B cell (primary cell): Measurements from ENCODE around the gene UBE2E3. TPM values are rescaled to one million over a fixed set of nuclear protein-coding genes. Genes with fewer than 3 reads are reported as not detected.

Experiments
- ATAC-seq: fragments of 200-7000 bp; cut with Tn5 transposase; one replicate; pipeline ENCODE4 v1.10.0; 2021; ENCODE audit warnings: low read depth, mild to moderate bottlenecking, moderate number of reproducible peaks, moderate library complexity
- CTCF ChIA-PET: fragments of 350-600 bp; sonication (Branson Sonifier 250); formaldehyde crosslinking; loops from one replicate; lab custom pipeline; 2021; ENCODE audit warnings: antibody characterized with exemption, inconsistent platforms; lab: Charles Lee
- POLR2A ChIA-PET: fragments of 350-600 bp; sonication (Branson Sonifier 250); formaldehyde crosslinking; loops from one replicate; lab custom pipeline; 2021; ENCODE audit warnings: antibody characterized with exemption; lab: Charles Lee
- DNase-seq: peaks from one replicate; pipeline ENCODE4 v3.0.0; 2013
- H2AFZ ChIP-seq: 2 replicates; pipeline ENCODE4 v1.6.1; 2012; ENCODE audit warnings: mild to moderate bottlenecking, low read depth, low read length; ENCODE audit not compliant: insufficient read depth, poor library complexity, severe bottlenecking
- H3K27ac ChIP-seq, 2 donors: 1 replicate in 1 of 2; 2 replicates in 1 of 2; pipeline ENCODE4 v1.5.1; 2012 to 2013; ENCODE audit warnings: low read length in 2 of 2, mild to moderate bottlenecking in 2 of 2, moderate library complexity in 1 of 2
- H3K27me3 ChIP-seq, 4 experiments: fragments of 200-600 bp in 1 of 4; sonication (generic) in 1 of 4; replicated peaks in 1 of 4; 1 replicate in 2 of 4; 2 replicates in 2 of 4; pipeline versions ENCODE4 v1.6.1 to v1.7.0; 2013 to 2016; ENCODE audit warnings: low read length in 3 of 4, mild to moderate bottlenecking in 2 of 4, mixed read lengths in 1 of 4, moderate library complexity in 1 of 4; ENCODE audit not compliant: insufficient read depth in 4 of 4, control insufficient read depth in 3 of 4; ENCODE audit errors: control extremely low read depth in 1 of 4
- H3K36me3 ChIP-seq, 2 experiments: replicated peaks in 1 of 2; 1 replicate in 1 of 2; 2 replicates in 1 of 2; pipeline versions ENCODE4 v1.6.1 to v1.7.1; 2013; ENCODE audit warnings: low read length in 1 of 2; ENCODE audit not compliant: insufficient read depth in 2 of 2, control insufficient read depth in 1 of 2; ENCODE audit errors: control extremely low read depth in 1 of 2, extremely low read depth in 1 of 2
- H3K4me1 ChIP-seq, 2 donors: fragments of 200-600 bp in 1 of 2; sonication (generic) in 1 of 2; 1 replicate in 1 of 2; 2 replicates in 1 of 2; pipeline versions ENCODE4 v1.5.1 to v1.6.1; 2013 to 2017; ENCODE audit warnings: low read length in 2 of 2; ENCODE audit not compliant: control insufficient read depth in 2 of 2, insufficient read depth in 2 of 2
- H3K4me2 ChIP-seq: replicated peaks from 2 replicates; pipeline ENCODE3; 2012; ENCODE audit warnings: mild to moderate bottlenecking, low read depth, low read length; ENCODE audit not compliant: poor library complexity, severe bottlenecking
- H3K4me3 ChIP-seq, 5 experiments: fragments of 200-600 bp in 1 of 5; sonication (generic) in 1 of 5; 1 replicate in 3 of 5; 2 replicates in 2 of 5; pipeline versions ENCODE4 v1.5.1 to v1.7.0; 2011 to 2016; ENCODE audit warnings: low read length in 4 of 5, mild to moderate bottlenecking in 4 of 5, low read depth in 2 of 5, control low read depth in 1 of 5, moderate library complexity in 1 of 5; ENCODE audit not compliant: insufficient read depth in 1 of 5; ENCODE audit errors: control extremely low read depth in 1 of 5, extremely low read depth in 1 of 5
- H3K79me2 ChIP-seq: fragments of 200-600 bp; sonication (generic); one replicate; pipeline ENCODE4 v1.6.0; 2016; ENCODE audit warnings: low read length; ENCODE audit not compliant: control insufficient read depth, insufficient read depth
- H3K9ac ChIP-seq: fragments of 200-600 bp; sonication (generic); 2 replicates; pipeline ENCODE4 v1.6.1; 2017; ENCODE audit warnings: mild to moderate bottlenecking, low read length, moderate library complexity
- H3K9me3 ChIP-seq, 3 donors: one replicate each; pipeline versions ENCODE4 v1.6.1 to v1.7.1; 2013; ENCODE audit warnings: low read length in 2 of 3; ENCODE audit not compliant: control insufficient read depth in 2 of 3, insufficient read depth in 1 of 3; ENCODE audit errors: control extremely low read depth in 1 of 3
- H4K20me1 ChIP-seq: 2 replicates; pipeline ENCODE4 v1.6.0; 2012; ENCODE audit warnings: mild to moderate bottlenecking, low read length; ENCODE audit not compliant: insufficient read depth, control insufficient read depth, poor library complexity, severe bottlenecking
- H3K27ac Mint-ChIP-seq: one replicate; pipeline ENCODE4 v1.8.0; 2021; ENCODE audit warnings: mixed read lengths
- H3K27me3 Mint-ChIP-seq: one replicate; pipeline ENCODE4 v1.8.0; 2021; ENCODE audit warnings: mixed read lengths
- H3K4me1 Mint-ChIP-seq: one replicate; pipeline ENCODE4 v1.8.0; 2021; ENCODE audit warnings: mixed read lengths
- H3K4me3 Mint-ChIP-seq: one replicate; pipeline ENCODE4 v1.8.0; 2021; ENCODE audit warnings: mixed read lengths
- H3K9me3 Mint-ChIP-seq: one replicate; pipeline ENCODE4 v1.8.0; 2022; ENCODE audit warnings: mixed read lengths; ENCODE audit not compliant: insufficient read depth
- CTCF ChIP-seq: fragments of 200-600 bp; IDR thresholded peaks from one replicate; pipeline ENCODE4 v1.8.0; 2022; ENCODE audit warnings: antibody characterized with exemption, mild to moderate bottlenecking
- EZH2 ChIP-seq: IDR thresholded peaks from 2 replicates; pipeline ENCODE4 v1.6.1; 2012; ENCODE audit warnings: borderline replicate concordance, low read depth, mild to moderate bottlenecking, moderate library complexity, low read length; ENCODE audit not compliant: insufficient read depth, poor library complexity, severe bottlenecking
- WGBS: methylation state at CpG from one replicate; pipeline ENCODE4 v1.1.5; 2013; ENCODE audit warnings: missing lambda C conversion rate; ENCODE audit not compliant: insufficient coverage; 5-methylcytosine and 5-hydroxymethylcytosine counted together
- intact Hi-C: fragments of 100-400 bp; cut with micrococcal nuclease; formaldehyde crosslinking; loops from one replicate; pipeline ENCODE4 v1.10.0; 2022
- polyA minus RNA-seq: library from RNA; depleted of rRNA, polyadenylated mRNA; stranded (reverse); fragments of >200 nt; gene quantifications from 2 replicates; pipeline ENCODE4 v1.2.3, GENCODE V29; 2012
- polyA plus RNA-seq: library from polyadenylated mRNA; depleted of rRNA; stranded (reverse); fragments of >200 nt; gene quantifications from 2 replicates; pipeline ENCODE4 v1.2.3, GENCODE V29; 2012
- total RNA-seq, 2 donors: library from RNA; stranded (reverse); fragments of 120-200 nt in 1 of 2; gene quantifications; 1 replicate in 1 of 2; 2 replicates in 1 of 2; pipeline versions ENCODE4 v1.2.3 to v1.2.4, GENCODE V29; 2013 to 2022

Gene UBE2E3
- total RNA-seq (27.5 and 31.6 TPM in 2 replicates), polyA plus RNA-seq (19.4 and 26.7 TPM in 2 replicates), polyA minus RNA-seq (16.9 and 25.8 TPM in 2 replicates)
- total RNA-seq (2013) = 23.8 TPM

- Mint-ChIP-seq H3K9me3 (no peaks in the 10 kb centered on the region), H3K27me3 (no peaks in the 10 kb centered on the region), H3K27ac (peak within 1 kb of the TSS; percentile 94), H3K4me3 (peak within 1 kb of the TSS; percentile 96), H3K4me1 (peaks cover 33% of the 10 kb centered on the region)
- Histone ChIP-seq H3K4me1 (peaks cover 24 to 25% of the 10 kb centered on the region in 2 donors), H3K4me2 (peak within 1 kb of the TSS; percentile 93), H3K36me3 (no peaks in the 10 kb centered on the region), H4K20me1 (no peaks in the 10 kb centered on the region), H3K9ac (peak within 1 kb of the TSS; percentile 79), H2AFZ (peak within 1 kb of the TSS; percentile 84), H3K79me2 (peaks cover 7% of the 10 kb centered on the region), H3K27me3 (no peaks in the 10 kb centered on the region), H3K4me3 (peak within 1 kb of the TSS; percentile 62 to 88 (median 68)), H3K9me3 (no peaks in the 10 kb centered on the region), H3K27ac (peak within 1 kb of the TSS; percentile 4 to 64)
- intact Hi-C loops = loop anchor here (1.0 to 2.0 kb wide), 3 partner anchors 324 to 973 kb away; partner anchors contain the start of genes CWC22 and ITGA4
- ChIA-PET CTCF (interaction anchor here (0.6 to 3.8 kb wide), 14 partner anchors 9 to 977 kb away, joined by 3 to 11 read pairs (median 3); no protein-coding TSS in a partner anchor), POLR2A (interaction anchor here (0.7 kb wide), 3 partner anchors 390 to 706 kb away, joined by 3 to 4 read pairs (median 4); no protein-coding TSS in a partner anchor)
- DNase-seq (peak; percentile 91), ATAC-seq (peak; percentile 76)
- 0% methylated on average over 99 of the region's 106 CpGs for WGBS
- TF ChIP-seq CTCF = peak; percentile 63
- no peak for TF ChIP-seq EZH2
Measured at GRCh38 chr2:180980106-180980942, at the start of gene UBE2E3. Gene UBE2E3 (plus strand): TSS chr2:180980605. CDS start chr2:180982043, 1,438 bp downstream.

GRCh38 chr2:180931841-180932240, 48.6 kb upstream of the UBE2E3 start:
- intact Hi-C loops = no loop called here
- DNase-seq = no peak
- POLR2A ChIA-PET = no interaction called here
- ATAC-seq = no peak
- Histone ChIP-seq H3K36me3 (no peaks in the 10 kb centered on the region), H3K9ac (no peak overlapping the region), H4K20me1 (no peaks in the 10 kb centered on the region), H3K4me3 (no peak overlapping the region), H3K4me1 (no peaks in the 10 kb centered on the region), H3K79me2 (no peaks in the 10 kb centered on the region), H3K4me2 (no peak overlapping the region), H3K27ac (no peak overlapping the region), H3K27me3 (no peaks in the 10 kb centered on the region), H3K9me3 (no peaks in the 10 kb centered on the region), H2AFZ (no peak overlapping the region)
- H3K4me1 Mint-ChIP-seq = no peaks in the 10 kb centered on the region
- H3K27ac Mint-ChIP-seq = no peak overlapping the region
- CTCF ChIA-PET = no interaction called here
- no peaks in the 10 kb centered on the region for H3K27me3 Mint-ChIP-seq
- H3K4me3 Mint-ChIP-seq = no peak overlapping the region
- no peaks in the 10 kb centered on the region for H3K9me3 Mint-ChIP-seq
- no peak for TF ChIP-seq CTCF
- no peak for TF ChIP-seq EZH2
